ENCODE measurements around the gene MYRF.

DNA sequence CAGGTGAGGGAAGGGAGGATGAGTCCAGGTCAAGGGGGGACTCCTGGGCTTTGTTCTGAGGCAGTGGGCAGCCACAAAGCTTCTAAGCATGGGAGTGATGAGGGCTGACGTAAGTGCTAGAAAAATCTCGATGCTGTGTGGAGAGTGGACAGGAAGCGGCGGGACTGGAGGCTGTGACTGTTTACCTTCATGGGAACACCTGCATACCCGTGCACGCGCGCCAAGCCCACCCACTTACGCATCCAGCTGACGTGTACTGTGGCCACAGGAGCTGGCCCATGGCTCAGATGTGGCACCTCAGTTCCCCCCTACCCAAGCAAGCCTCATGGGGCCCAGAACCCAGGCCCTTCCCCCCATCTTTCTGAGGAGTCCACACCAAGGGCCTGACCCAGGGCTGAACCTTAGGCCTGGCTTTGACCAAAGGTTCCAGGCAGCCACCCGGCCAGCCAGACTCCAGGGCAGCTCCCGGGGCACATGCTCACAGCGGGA is 14.0 kb downstream of the MYRF start:
- no peak for TF ChIP-seq POLR2A (IDR thresholded peaks at IDR 0.05; ENCODE audit: low read length)
- no peak for TF ChIP-seq GATA1 (IDR thresholded peaks at IDR 0.05; ENCODE audit: low read depth, low read length)

Measured in erythroblast (primary cell).